Measurements from ENCODE around the gene ARL4A. TPM values are rescaled to one million over a fixed set of nuclear protein-coding genes. Genes with fewer than 3 reads are reported as not detected.

ARL4A gene
- total and polyA plus RNA-seq, 2 of the 13 experiments (the other 11 are each of a cell fraction or from before 2014, with no cell fraction given), result 10.8 to 25.6 TPM

- Histone ChIP-seq H3K9me3 (ENCODE audit: low read length) (no peaks in the 10 kb centered on the region), H3K4me2 (ENCODE audit: low read depth, low read length) (peak overlapping the region; percentile 41; the same call in 1 of the 2 replicates), H3K27ac (ENCODE audit: extremely low read length, insufficient read depth, low read length) (no peak overlapping the region), H3K4me1 (ENCODE audit: insufficient read depth, low read length) (peaks cover 11% of the 10 kb centered on the region), H2AFZ (ENCODE audit: low read length) (no peak overlapping the region), H3K27me3 (ENCODE audit: control insufficient read depth in 1 of 2, insufficient read depth in 2 of 2, low read length in 2 of 2) (no peaks in the 10 kb centered on the region), H3K36me3 (replicated peaks in 1 of 2; ENCODE audit: control insufficient read depth in 1 of 2, insufficient read depth in 2 of 2, low read length in 2 of 2) (no peaks in the 10 kb centered on the region), H3K4me3 (replicated peaks in 1 of 3; ENCODE audit: insufficient read depth in 1 of 3, low read depth in 2 of 3, low read length in 3 of 3) (no peak overlapping the region), H3K79me2 (ENCODE audit: insufficient read depth, low read length) (no peaks in the 10 kb centered on the region), H4K20me1 (ENCODE audit: insufficient read depth, low read length) (no peaks in the 10 kb centered on the region), H3K9ac (ENCODE audit: insufficient read depth, low read depth, low read length) (no peak overlapping the region)
- no TSS peak for BruUV-seq (replicated peaks)
- 24% methylated on average over 4 of the region's 4 CpGs for WGBS (ENCODE audit: low lambda C conversion rate)
- DNase-seq (ENCODE audit: low spot score) (peak; percentile 84), ATAC-seq (peak; percentile 94), FAIRE-seq (peak; percentile 86)
- CTCF ChIA-PET (ENCODE audit: low intra/inter-chr PET ratio, low total read pairs), result interaction anchor here (1.0 to 1.3 kb wide), 2 partner anchors 442 to 588 kb away, joined by 4 read pairs; no protein-coding TSS in a partner anchor
- in situ Hi-C loops (cut with HindIII; ENCODE audit: extremely low pct_ligation_motif_present, low pct_unique_long_range_greater_than_20kb) (loop anchor here (25.0 kb wide), 1 partner anchor 437 kb away; no protein-coding TSS in a partner anchor), intact Hi-C loops (cut with micrococcal nuclease; ENCODE audit: unreplicated experiment) (loop anchor here (1.0 kb wide), 1 partner anchor 442 kb away; no protein-coding TSS in a partner anchor)
- POLR2A ChIA-PET, result interaction anchor here (1.1 to 1.6 kb wide), 2 partner anchors 12 to 34 kb away, joined by 3 to 9 read pairs; partner anchors contain the start of gene ARL4A
- TF ChIP-seq YEATS2 (CRISPR knock-in tag; IDR thresholded peaks at IDR 0.05; ENCODE audit: borderline replicate concordance), result peak; percentile 47; the same call in 1 of the 2 replicates
- TF ChIP-seq EED (CRISPR knock-in tag; IDR thresholded peaks at IDR 0.05), result no peak
- no peak for TF ChIP-seq ZNF7 (CRISPR knock-in tag; IDR thresholded peaks at IDR 0.05)
- no peak for TF ChIP-seq SMAD9 (CRISPR knock-in tag; IDR thresholded peaks at IDR 0.05)
- TF ChIP-seq FLYWCH1 (CRISPR knock-in tag; IDR thresholded peaks at IDR 0.05), result no peak
- TF ChIP-seq ZSCAN22 (CRISPR knock-in tag; IDR thresholded peaks at IDR 0.05), result no peak
- peak; percentile 42 for TF ChIP-seq TEAD3 (CRISPR knock-in tag; optimal IDR thresholded peaks at IDR 0.05; ENCODE audit: borderline replicate concordance)
- no peak for TF ChIP-seq FOXK2 (IDR thresholded peaks at IDR 0.05)
- TF ChIP-seq ZNF282 (IDR thresholded peaks at IDR 0.05; ENCODE audit: partially characterized antibody), result no peak
- no peak for TF ChIP-seq STAT5B (CRISPR knock-in tag; IDR thresholded peaks at IDR 0.05)
- no peak for TF ChIP-seq ISL2 (CRISPR knock-in tag; IDR thresholded peaks at IDR 0.05)
- no peak for TF ChIP-seq CEBPZ (IDR thresholded peaks at IDR 0.05; ENCODE audit: low read length)
- TF ChIP-seq ZNF644 (CRISPR knock-in tag; IDR thresholded peaks at IDR 0.05; ENCODE audit: low read depth), result peak; percentile 59; the same call in 1 of the 2 replicates
- TF ChIP-seq YY1 (IDR thresholded peaks at IDR 0.05; ENCODE audit: insufficient read depth, insufficient replicate concordance, low read depth, low read length), result no peak
- no peak for TF ChIP-seq KDM6A (CRISPR knock-in tag; IDR thresholded peaks at IDR 0.05; ENCODE audit: low read depth)
- TF ChIP-seq HOMEZ (CRISPR knock-in tag; IDR thresholded peaks at IDR 0.05; ENCODE audit: low read depth), result peak; percentile 52; the same call in 1 of the 2 replicates
- TF ChIP-seq TMF1 (CRISPR knock-in tag; IDR thresholded peaks at IDR 0.05; ENCODE audit: low read depth), result no peak
- TF ChIP-seq RBFOX2 (IDR thresholded peaks at IDR 0.05; ENCODE audit: low read depth, low read length), result no peak
- no peak for TF ChIP-seq AGO1 (IDR thresholded peaks at IDR 0.05; ENCODE audit: low read depth, low read length, poor library complexity, severe bottlenecking)
- 0 out of 2 replicates have a peak, but pooled peaks have one; percentile 34 for TF ChIP-seq SMAD3 (CRISPR knock-in tag; IDR thresholded peaks at IDR 0.05)
- TF ChIP-seq CEBPG (CRISPR knock-in tag; IDR thresholded peaks at IDR 0.05), result peak; percentile 83
- no peak for TF ChIP-seq ZNF20 (CRISPR knock-in tag; IDR thresholded peaks at IDR 0.05)
- TF ChIP-seq CHD4 (IDR thresholded peaks at IDR 0.05; ENCODE audit: borderline replicate concordance, low read length), result no peak
- peak; percentile 81 for TF ChIP-seq SMC3 (IDR thresholded peaks at IDR 0.05; ENCODE audit: low read length)
- no peak for TF ChIP-seq ZNF749 (CRISPR knock-in tag; IDR thresholded peaks at IDR 0.05; ENCODE audit: borderline replicate concordance)
Observed at GRCh38 chr7:12674861-12675260, 12.6 kb upstream of the ARL4A start.

Data from HepG2 (cell line).